ENCODE measurements around the gene EEA1.

- TF ChIP-seq POLR2A (IDR thresholded peaks at IDR 0.05), result no peak
- TF ChIP-seq CTCF (IDR thresholded peaks at IDR 0.05 in 4 of 5, conservative IDR thresholded peaks at IDR 0.05 in 1 of 5), result peak; percentile 43 to 69 (median 67)
These were observed 144.1 kb downstream of the EEA1 start for GRCh38 chr12:92784797-92785562.

Measured in gastrocnemius medialis (tissue), 4 donors.